NCI-H510A treated with DMSO at 0.1 percent for 48 hours (cell line): ENCODE data around the gene CIZ1.
"Not testable (repeated sequence)": the region's sequence is repeated elsewhere in the genome, so short reads cannot be mapped to it uniquely, and the experiment has no call there.

Experiments used
- DNase-seq: peaks from one replicate; lab custom pipeline; 2025; lab: John Stamatoyannopoulos, UW

Gene CIZ1

GRCh38 chr9:128191406-128192046 is at the start of gene CIZ1:
CIZ1 (minus strand) TSS chr9:128191572; CDS start chr9:128190857, 715 bp downstream.
- DNase-seq, result peak; percentile 61

- no peak for DNase-seq
Observed at GRCh38 chr9:128233817-128234406, 42.5 kb upstream of the CIZ1 start.

GRCh38 chr9:128232528-128233428 is 41.4 kb upstream of the CIZ1 start:
- DNase-seq, result no peak

- DNase-seq, result no peak
Observed at GRCh38 chr9:128231638-128232527, 40.5 kb upstream of the CIZ1 start.

- not testable (repeated sequence) for DNase-seq
Observed at GRCh38 chr9:128230897-128231296, 39.5 kb upstream of the CIZ1 start.

- no peak for DNase-seq
Observed at GRCh38 chr9:128226412-128226801, 35.0 kb upstream of the CIZ1 start.

- no peak for DNase-seq
Observed at GRCh38 chr9:128225770-128226411, 34.5 kb upstream of the CIZ1 start.

- no peak for DNase-seq
Observed at GRCh38 chr9:128224877-128225276, 33.5 kb upstream of the CIZ1 start.

- DNase-seq, result no peak
Observed at GRCh38 chr9:128222880-128223670, 31.7 kb upstream of the CIZ1 start.

GRCh38 chr9:128222026-128222425 is 30.7 kb upstream of the CIZ1 start:
- DNase-seq, result no peak

GRCh38 chr9:128219831-128220230 is 28.5 kb upstream of the CIZ1 start:
- DNase-seq, result no peak

- DNase-seq, result no peak
Observed at GRCh38 chr9:128218518-128219389, 27.4 kb upstream of the CIZ1 start.

GRCh38 chr9:128218172-128218517 is 26.8 kb upstream of the CIZ1 start:
- DNase-seq, result no peak

- DNase-seq, result no peak
Observed at GRCh38 chr9:128216781-128217553, 25.6 kb upstream of the CIZ1 start.

GRCh38 chr9:128215491-128216409 is 24.4 kb upstream of the CIZ1 start:
- DNase-seq, result no peak

- DNase-seq, result no peak
Observed at GRCh38 chr9:128214571-128215490, 23.5 kb upstream of the CIZ1 start.
